SW480 (cell line): ENCODE measurements around the gene NSRP1.
"Not testable (repeated sequence)": the region's sequence is repeated elsewhere in the genome, so short reads cannot be mapped to it uniquely, and the experiment has no call there.

ENCODE experiments used
- DNase-seq: peaks from one replicate; pipeline ENCODE4 v3.0.0-alpha.2; 2016; ENCODE audit warnings: low spot score

NSRP1 gene

GRCh38 chr17:30186761-30187160, 70.1 kb downstream of the NSRP1 start:
- no peak for DNase-seq

GRCh38 chr17:30187573-30187972, 71.0 kb downstream of the NSRP1 start:
- DNase-seq = no peak

GRCh38 chr17:30188211-30188939, 71.8 kb downstream of the NSRP1 start:
- no peak for DNase-seq

GRCh38 chr17:30191072-30191471, 74.5 kb downstream of the NSRP1 start:
- DNase-seq = no peak

- DNase-seq = no peak
These were observed 79.9 kb downstream of the NSRP1 start for GRCh38 chr17:30196504-30196903.

GRCh38 chr17:30197416-30197815, 80.8 kb downstream of the NSRP1 start:
- no peak for DNase-seq

- DNase-seq = no peak
These were observed 83.0 kb downstream of the NSRP1 start for GRCh38 chr17:30199600-30199999.

GRCh38 chr17:30200106-30200505, 83.5 kb downstream of the NSRP1 start:
- DNase-seq = no peak

- DNase-seq = not testable (repeated sequence)
These were observed 84.0 kb downstream of the NSRP1 start for GRCh38 chr17:30200656-30201055.

- no peak for DNase-seq
These were observed 86.9 kb downstream of the NSRP1 start for GRCh38 chr17:30203471-30203981.

- DNase-seq = no peak
These were observed 91.0 kb downstream of the NSRP1 start for GRCh38 chr17:30207655-30208054.

- DNase-seq = no peak
These were observed 91.6 kb downstream of the NSRP1 start for GRCh38 chr17:30208214-30208613.

- DNase-seq = no peak
These were observed 93.3 kb downstream of the NSRP1 start for GRCh38 chr17:30209930-30210329.

GRCh38 chr17:30210366-30210765, 93.8 kb downstream of the NSRP1 start:
- DNase-seq = no peak

- DNase-seq = no peak
These were observed 94.3 kb downstream of the NSRP1 start for GRCh38 chr17:30210901-30211300.

GRCh38 chr17:30211371-30211770, 94.8 kb downstream of the NSRP1 start:
- DNase-seq = no peak

GRCh38 chr17:30212750-30213149, 96.1 kb downstream of the NSRP1 start:
- no peak for DNase-seq

GRCh38 chr17:30217054-30217453, 100.4 kb downstream of the NSRP1 start:
- no peak for DNase-seq

GRCh38 chr17:30217746-30218245, 101.2 kb downstream of the NSRP1 start:
- DNase-seq = no peak

- no peak for DNase-seq
These were observed 102.2 kb downstream of the NSRP1 start for GRCh38 chr17:30218799-30219198.

- DNase-seq = no peak
These were observed 102.7 kb downstream of the NSRP1 start for GRCh38 chr17:30219315-30219714.

GRCh38 chr17:30219833-30220232, 103.2 kb downstream of the NSRP1 start:
- no peak for DNase-seq

GRCh38 chr17:30220414-30220813, 103.8 kb downstream of the NSRP1 start:
- no peak for DNase-seq

- DNase-seq = no peak
These were observed 104.7 kb downstream of the NSRP1 start for GRCh38 chr17:30221346-30221745.
